Vagina (tissue), 1 donor: ENCODE data around the gene TMC8. TPM values are rescaled to one million over a fixed set of nuclear protein-coding genes. Genes with fewer than 3 reads are reported as not detected.

Experiments
- total RNA-seq: library from RNA; depleted of rRNA; stranded (reverse); fragments of >200 nt; gene quantifications from one replicate; pipeline ENCODE4 v1.2.3, GENCODE V29; 2016

Gene TMC8
- total RNA-seq, 1 donor from 2014 or later = 24.6 TPM

Other genes with a start within 250 kb of the TMC8 start
- gene TNRC6C, start 172.1 kb upstream of the TMC8 start, total RNA-seq = 14.7 TPM
- gene TMC6, start 2.0 kb upstream of the TMC8 start, total RNA-seq = 64.8 TPM
- not detected for gene C17orf99, start 15.6 kb downstream of the TMC8 start, total RNA-seq
- gene SYNGR2, start 37.8 kb downstream of the TMC8 start, total RNA-seq = 82.3 TPM
- 3.7 TPM for gene TK1, start 56.3 kb downstream of the TMC8 start, total RNA-seq
- gene AFMID, start 56.6 kb downstream of the TMC8 start, total RNA-seq = 47.6 TPM
- 3.4 TPM for gene BIRC5, start 83.5 kb downstream of the TMC8 start, total RNA-seq
- not detected for gene TMEM235, start 100.9 kb downstream of the TMC8 start, total RNA-seq
- 173 TPM for gene SOCS3, start 229.3 kb downstream of the TMC8 start, total RNA-seq
- gene PGS1, start 247.9 kb downstream of the TMC8 start, total RNA-seq = 35.6 TPM